ENCODE data around the gene EIF1. TPM values are rescaled to one million over a fixed set of nuclear protein-coding genes. Genes with fewer than 3 reads are reported as not detected.

Gene EIF1
- total and polyA plus RNA-seq, 2 of the 8 experiments (the other 6 are each of a cell fraction or from before 2014, with no cell fraction given): 175 to 539 TPM

DNA sequence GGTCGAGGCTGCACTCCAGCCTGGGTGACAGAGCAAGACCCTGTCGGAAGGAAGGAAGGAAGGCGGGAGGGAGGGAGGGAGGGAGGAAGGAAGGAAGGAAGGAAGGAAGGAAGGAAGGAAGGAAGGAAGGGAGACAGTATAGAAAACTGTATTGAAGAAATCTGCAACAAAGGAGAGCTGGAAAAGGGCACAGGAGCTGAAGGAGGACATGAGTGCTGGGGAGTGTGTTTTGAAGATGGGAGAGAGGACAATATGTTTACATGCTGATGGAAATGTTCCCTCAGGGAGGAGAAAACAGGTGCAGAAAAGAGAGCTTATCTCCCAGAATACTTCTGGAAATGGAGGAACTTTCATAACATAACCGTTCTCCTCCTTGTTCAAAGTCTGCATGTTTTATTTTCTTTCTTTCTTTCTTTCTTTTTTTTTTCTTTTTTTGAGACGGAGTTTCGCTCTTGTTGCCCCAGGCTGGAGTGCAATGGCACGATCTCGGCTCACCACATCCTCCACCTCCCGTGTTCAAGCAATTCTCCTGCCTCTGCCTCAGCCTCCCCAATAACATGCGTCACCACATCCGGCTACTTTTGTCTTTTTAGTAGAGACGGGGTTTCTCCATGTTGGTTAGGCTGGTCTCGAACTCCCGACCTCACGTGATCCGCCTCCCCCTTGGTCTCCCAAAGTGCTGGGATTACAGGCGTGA, 48.4 kb downstream of the EIF1 start:
- 79% methylated on average over 13 of the region's 17 CpGs; no CpG with 5 or more reads in 1 of the 2 experiments for WGBS, 2 experiments (ENCODE audit: extremely low coverage in 1 of 2, insufficient coverage in 1 of 2, insufficient read length in 1 of 2, insufficient replicate concordance in 2 of 2, low coverage in 1 of 2, low lambda C conversion rate in 2 of 2, missing lambda C conversion rate in 1 of 2)
- TF ChIP-seq NRF1 (IDR thresholded peaks at IDR 0.05; ENCODE audit: low read depth, low read length) (no peak), HDAC6 (IDR thresholded peaks at IDR 0.05; ENCODE audit: low read depth, low read length) (no peak)
- no peak overlapping the region for H3K27ac ChIP-seq (ENCODE audit: low read depth, low read length)
- no peak overlapping the region for H4K8ac ChIP-seq (ENCODE audit: extremely low read depth, insufficient read depth, low read length)
- no peak overlapping the region for H2AK5ac ChIP-seq (ENCODE audit: low read depth, low read length)
- no peak overlapping the region for H2BK5ac ChIP-seq (ENCODE audit: low read depth, low read length)
- H3K4me3 ChIP-seq (ENCODE audit: extremely low read depth in 1 of 4, insufficient read depth in 2 of 4, low read depth in 3 of 4, low read length in 4 of 4): no peak overlapping the region
- H2BK12ac ChIP-seq (ENCODE audit: low read depth, low read length): no peak overlapping the region
- ChIA-PET POLR2A (ENCODE audit: partially characterized antibody) (interaction anchor here (0.7 to 18.3 kb wide), 11 partner anchors 15 to 144 kb away, joined by 3 to 215 read pairs (median 6); partner anchors contain the start of genes EIF1, FKBP10, JUP and KLHL11), CTCF (ENCODE audit: partially characterized antibody) (interaction anchor here (0.6 to 3.6 kb wide), 40 partner anchors 9 to 403 kb away, joined by 3 to 43 read pairs (median 4); partner anchors contain the start of genes DHX58, JUP and P3H4)
- peaks cover 0 to 11% (median 8%) of the 10 kb centered on the region in 4 experiments; a peak in 6 of 7 replicates for H3K4me1 ChIP-seq (replicated peaks in 1 of 4; ENCODE audit: control insufficient read depth in 3 of 4, insufficient read depth in 4 of 4, low read length in 3 of 4)
- peaks cover 5% of the 10 kb centered on the region in 2 experiments for H4K20me1 ChIP-seq (replicated peaks in 1 of 2; ENCODE audit: control insufficient read depth in 1 of 2, insufficient read depth in 2 of 2, low read length in 2 of 2)
- H3K79me1 ChIP-seq (ENCODE audit: low read depth, low read length): no peaks in the 10 kb centered on the region
- no peak overlapping the region for H3K56ac ChIP-seq (replicated peaks; ENCODE audit: insufficient read length, low read depth, low read length)
- H2BK15ac ChIP-seq (ENCODE audit: low read length): peak overlapping the region; percentile 72; the same call in 1 of the 2 replicates
- H3K27me3 ChIP-seq (replicated peaks in 1 of 4; ENCODE audit: control insufficient read depth in 3 of 4, extremely low read depth in 1 of 4, insufficient read depth in 3 of 4, low read length in 3 of 4): peaks cover 17 to 56% (median 43%) of the 10 kb centered on the region in 4 experiments
- H2BK120ac ChIP-seq (replicated peaks; ENCODE audit: low read depth, low read length): no peak overlapping the region
- no peak overlapping the region for H4K91ac ChIP-seq (replicated peaks; ENCODE audit: insufficient read length, low read length)
- no peaks in the 10 kb centered on the region for H3K9me3 ChIP-seq (ENCODE audit: insufficient read depth in 2 of 2, low read depth in 1 of 2, low read length in 1 of 2)
- no peak for FAIRE-seq
- H3K9ac ChIP-seq (replicated peaks in 1 of 4; ENCODE audit: extremely low read depth in 1 of 4, low read depth in 3 of 4, low read length in 3 of 4): no peak overlapping the region
- H3K4ac ChIP-seq (replicated peaks; ENCODE audit: insufficient read length, low read depth, low read length): no peak overlapping the region
- H2BK20ac ChIP-seq (ENCODE audit: low read length): no peak overlapping the region
- no peak overlapping the region for H3K4me2 ChIP-seq (ENCODE audit: insufficient read depth in 1 of 2, low read depth in 2 of 2, low read length in 2 of 2)
- H2AFZ ChIP-seq (ENCODE audit: low read length): no peak overlapping the region
- H3K23ac ChIP-seq (ENCODE audit: insufficient read length): no peak overlapping the region
- no peaks in the 10 kb centered on the region for H3K36me3 ChIP-seq (ENCODE audit: control insufficient read depth in 2 of 4, insufficient read depth in 4 of 4, low read length in 3 of 4)
- no peak for DNase-seq (ENCODE audit: low read depth in 1 of 2, low spot score in 2 of 2)
- H3K14ac ChIP-seq (ENCODE audit: insufficient read length): no peak overlapping the region
- H3K18ac ChIP-seq (ENCODE audit: extremely low read depth, low read length): no peak overlapping the region
- no peak overlapping the region for H4K5ac ChIP-seq (ENCODE audit: insufficient read length, low read depth, low read length)
- peaks cover 13% of the 10 kb centered on the region for H3K23me2 ChIP-seq (ENCODE audit: low read depth, low read length)
- no peaks in the 10 kb centered on the region for H3K79me2 ChIP-seq (ENCODE audit: control insufficient read depth in 1 of 2, insufficient read depth in 2 of 2, low read length in 2 of 2)
